Activated B cell treated with CpG ODN at 0.5 μM for 24 hours (primary cell): Measurements from ENCODE around the gene FBXO15. TPM values are rescaled to one million over a fixed set of nuclear protein-coding genes. Genes with fewer than 3 reads are reported as not detected.

Experiments used
- ATAC-seq: fragments of 200-7000 bp; cut with Tn5 transposase; one replicate; pipeline ENCODE4 v1.10.0; 2021; ENCODE audit warnings: low read depth, mild to moderate bottlenecking, moderate library complexity
- CTCF ChIA-PET: fragments of 350-600 bp; sonication (Branson Sonifier 250); formaldehyde crosslinking; loops from one replicate; lab custom pipeline; 2021; ENCODE audit warnings: antibody characterized with exemption; lab: Charles Lee
- POLR2A ChIA-PET: fragments of 350-600 bp; sonication (Branson Sonifier 250); formaldehyde crosslinking; loops from one replicate; lab custom pipeline; 2021; ENCODE audit warnings: antibody characterized with exemption; lab: Charles Lee
- DNase-seq: peaks from one replicate; pipeline ENCODE4 v3.0.0; 2022
- H3K27ac Mint-ChIP-seq: one replicate; pipeline ENCODE4 v1.8.0; 2020; ENCODE audit warnings: mixed read lengths
- H3K27me3 Mint-ChIP-seq: one replicate; pipeline ENCODE4 v1.8.0; 2021; ENCODE audit warnings: mixed read lengths
- H3K36me3 Mint-ChIP-seq: one replicate; pipeline ENCODE4 v1.8.0; 2021; ENCODE audit warnings: low read depth, mixed read lengths
- H3K4me1 Mint-ChIP-seq: one replicate; pipeline ENCODE4 v1.8.0; 2021; ENCODE audit warnings: mixed read lengths
- H3K4me3 Mint-ChIP-seq: one replicate; pipeline ENCODE4 v1.8.0; 2020; ENCODE audit warnings: mild to moderate bottlenecking, mixed read lengths
- H3K9me3 Mint-ChIP-seq: one replicate; pipeline ENCODE4 v1.8.0; 2020; ENCODE audit warnings: mixed read lengths
- intact Hi-C: fragments of 100-400 bp; cut with micrococcal nuclease; formaldehyde crosslinking; loops from one replicate; pipeline ENCODE4 v1.15.1; 2024
- total RNA-seq: library from RNA; stranded (reverse); gene quantifications from 2 replicates; pipeline ENCODE4 v1.2.3, GENCODE V29; 2022
- TF ChIP-seq, protein P1 (sequence below): fragments of 200-600 bp; IDR thresholded peaks from one replicate; pipeline ENCODE4 v1.8.0; 2022; ENCODE audit warnings: antibody characterized with exemption, mild to moderate bottlenecking

FBXO15 gene
- total RNA-seq, 1 donor from 2014 or later = 0.69 TPM

DNA sequence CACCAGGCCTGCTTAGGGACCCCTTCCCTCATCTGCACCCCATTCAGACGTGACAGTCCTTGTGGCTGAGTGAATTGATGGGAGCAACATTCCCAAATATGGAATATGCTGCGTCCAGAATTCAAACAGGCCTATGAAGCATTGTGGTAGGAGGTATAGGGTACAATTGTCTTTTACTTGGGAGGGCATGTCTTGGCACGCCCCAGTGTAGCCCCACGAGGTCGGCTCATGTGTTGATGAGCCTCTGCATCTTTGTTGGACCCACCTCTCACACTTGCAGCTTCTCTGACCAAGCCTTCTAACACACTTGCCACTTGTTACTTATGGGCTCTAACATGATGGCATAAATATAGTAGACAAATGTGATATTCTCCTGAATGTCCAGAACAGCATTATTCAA, 2.2 kb upstream of the FBXO15 start:
- Mint-ChIP-seq H3K4me3 (no peak overlapping the region), H3K36me3 (peaks cover 46% of the 10 kb centered on the region), H3K4me1 (peaks cover 48% of the 10 kb centered on the region), H3K9me3 (no peaks in the 10 kb centered on the region), H3K27ac (no peak overlapping the region), H3K27me3 (peaks cover 1% of the 10 kb centered on the region)
- ChIA-PET CTCF (no interaction called here), POLR2A (no interaction called here)
- no peak for ATAC-seq
- no peak for DNase-seq
- TF ChIP-seq, protein P1, sequence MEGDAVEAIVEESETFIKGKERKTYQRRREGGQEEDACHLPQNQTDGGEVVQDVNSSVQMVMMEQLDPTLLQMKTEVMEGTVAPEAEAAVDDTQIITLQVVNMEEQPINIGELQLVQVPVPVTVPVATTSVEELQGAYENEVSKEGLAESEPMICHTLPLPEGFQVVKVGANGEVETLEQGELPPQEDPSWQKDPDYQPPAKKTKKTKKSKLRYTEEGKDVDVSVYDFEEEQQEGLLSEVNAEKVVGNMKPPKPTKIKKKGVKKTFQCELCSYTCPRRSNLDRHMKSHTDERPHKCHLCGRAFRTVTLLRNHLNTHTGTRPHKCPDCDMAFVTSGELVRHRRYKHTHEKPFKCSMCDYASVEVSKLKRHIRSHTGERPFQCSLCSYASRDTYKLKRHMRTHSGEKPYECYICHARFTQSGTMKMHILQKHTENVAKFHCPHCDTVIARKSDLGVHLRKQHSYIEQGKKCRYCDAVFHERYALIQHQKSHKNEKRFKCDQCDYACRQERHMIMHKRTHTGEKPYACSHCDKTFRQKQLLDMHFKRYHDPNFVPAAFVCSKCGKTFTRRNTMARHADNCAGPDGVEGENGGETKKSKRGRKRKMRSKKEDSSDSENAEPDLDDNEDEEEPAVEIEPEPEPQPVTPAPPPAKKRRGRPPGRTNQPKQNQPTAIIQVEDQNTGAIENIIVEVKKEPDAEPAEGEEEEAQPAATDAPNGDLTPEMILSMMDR = no peak
- intact Hi-C loops = loop anchor here (2.0 to 5.0 kb wide), 2 partner anchors 207 to 1077 kb away; no protein-coding TSS in a partner anchor

DNA sequence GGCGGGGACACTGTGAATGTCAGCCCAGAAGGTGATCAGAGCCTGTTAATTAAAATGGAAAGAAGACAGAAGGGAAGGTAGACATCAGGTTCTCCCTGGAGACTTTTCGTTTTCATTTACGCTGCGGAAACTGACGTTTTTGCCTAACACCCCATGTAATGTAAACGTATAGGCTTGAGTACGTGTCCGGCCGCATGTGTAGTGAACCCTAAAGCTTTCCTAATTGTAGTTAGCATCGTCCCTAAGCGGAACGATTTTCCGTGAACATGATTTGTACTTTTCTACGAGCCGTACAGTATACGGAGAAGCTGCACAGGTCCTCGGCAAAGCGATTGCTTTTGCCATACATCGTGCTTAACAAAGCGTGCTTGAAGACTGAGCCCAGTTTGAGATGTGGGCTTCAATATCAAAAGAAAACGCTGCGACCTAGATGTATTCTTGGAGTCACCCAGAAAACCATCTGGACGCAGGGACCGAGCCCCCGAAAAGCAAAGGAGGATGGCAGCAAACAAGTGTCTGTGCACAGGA, 973 bp upstream of the FBXO15 start:
- intact Hi-C loops = loop anchor here (1.0 to 5.0 kb wide), 9 partner anchors 48 to 1076 kb away; partner anchors contain the start of genes CNDP2 and TSHZ1
- ATAC-seq = no peak
- no peak for DNase-seq
- POLR2A ChIA-PET = interaction anchor here (0.6 to 1.5 kb wide), 3 partner anchors 86 to 348 kb away, joined by 3 to 5 read pairs (median 3); partner anchors contain the start of genes CNDP2 and CYB5A
- Mint-ChIP-seq H3K27ac (peak overlapping the region; percentile 99), H3K4me3 (peak overlapping the region; percentile 97), H3K36me3 (peaks cover 39% of the 10 kb centered on the region), H3K4me1 (peaks cover 48% of the 10 kb centered on the region), H3K9me3 (no peaks in the 10 kb centered on the region), H3K27me3 (peaks cover 1% of the 10 kb centered on the region)
- CTCF ChIA-PET = no interaction called here
- TF ChIP-seq, protein P1 = no peak

GRCh38 chr18:74147491-74147778, 199 bp downstream of the FBXO15 start:
- TF ChIP-seq, protein P1 = no peak
- Mint-ChIP-seq H3K27me3 (peaks cover 1% of the 10 kb centered on the region), H3K9me3 (no peaks in the 10 kb centered on the region), H3K4me1 (peaks cover 48% of the 10 kb centered on the region), H3K36me3 (peaks cover 32% of the 10 kb centered on the region), H3K4me3 (peak overlapping the region; percentile 97), H3K27ac (peak overlapping the region; percentile 99)
- intact Hi-C loops = loop anchor here (1.0 to 5.0 kb wide), 5 partner anchors 65 to 450 kb away; partner anchors contain the start of gene ZNF407
- ChIA-PET CTCF (no interaction called here), POLR2A (no interaction called here)
- DNase-seq (no peak), ATAC-seq (no peak)

DNA sequence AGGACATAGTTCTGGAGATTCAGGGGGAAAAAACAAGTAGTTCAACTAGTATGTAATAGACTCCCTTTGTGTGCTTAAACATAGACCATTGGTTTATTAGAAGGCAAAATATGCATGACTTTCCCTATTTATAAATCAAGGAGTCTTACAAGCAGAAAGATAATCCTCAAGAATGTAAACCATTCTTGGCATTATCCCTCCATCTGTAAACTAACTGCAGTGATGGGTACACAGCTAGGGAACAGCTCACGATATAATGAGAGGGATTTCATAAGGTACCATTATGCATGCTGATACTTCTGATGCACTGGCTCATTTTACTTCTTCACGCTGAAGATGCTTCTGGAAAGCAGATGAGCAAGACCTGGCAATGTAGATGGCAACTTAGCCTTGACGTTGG, 878 bp downstream of the FBXO15 start:
- H3K4me1 Mint-ChIP-seq = peaks cover 45% of the 10 kb centered on the region
- intact Hi-C loops = loop anchor here (1.0 to 5.0 kb wide), 5 partner anchors 64 to 451 kb away; partner anchors contain the start of gene ZNF407
- ChIA-PET CTCF (no interaction called here), POLR2A (no interaction called here)
- H3K27ac Mint-ChIP-seq = peak overlapping the region; percentile 99
- H3K4me3 Mint-ChIP-seq = peak overlapping the region; percentile 97
- no peaks in the 10 kb centered on the region for H3K9me3 Mint-ChIP-seq
- TF ChIP-seq, protein P1 = no peak
- ATAC-seq (no peak), DNase-seq (no peak)
- peaks cover 29% of the 10 kb centered on the region for H3K36me3 Mint-ChIP-seq
- H3K27me3 Mint-ChIP-seq = peaks cover 1% of the 10 kb centered on the region

GRCh38 chr18:74142252-74142651, 5.4 kb downstream of the FBXO15 start:
- TF ChIP-seq, protein P1 = no peak
- Mint-ChIP-seq H3K9me3 (no peaks in the 10 kb centered on the region), H3K4me1 (peaks cover 6% of the 10 kb centered on the region), H3K27ac (no peak overlapping the region), H3K27me3 (peaks cover 13% of the 10 kb centered on the region), H3K4me3 (no peak overlapping the region), H3K36me3 (no peaks in the 10 kb centered on the region)
- ChIA-PET CTCF (no interaction called here), POLR2A (no interaction called here)
- DNase-seq (no peak), ATAC-seq (no peak)
- intact Hi-C loops = no loop called here
